Effector CD8-positive, alpha-beta T cell (primary cell): ENCODE data around the gene ENPP6.
"Not testable (repeated sequence)": the region's sequence is repeated elsewhere in the genome, so short reads cannot be mapped to it uniquely, and the experiment has no call there.

Source experiments
- DNase-seq: peaks from one replicate; lab custom pipeline; 2025; lab: John Stamatoyannopoulos, UW

ENPP6 gene

GRCh38 chr4:184059099-184059498 is 158.6 kb downstream of the ENPP6 start:
- no peak for DNase-seq

DNA sequence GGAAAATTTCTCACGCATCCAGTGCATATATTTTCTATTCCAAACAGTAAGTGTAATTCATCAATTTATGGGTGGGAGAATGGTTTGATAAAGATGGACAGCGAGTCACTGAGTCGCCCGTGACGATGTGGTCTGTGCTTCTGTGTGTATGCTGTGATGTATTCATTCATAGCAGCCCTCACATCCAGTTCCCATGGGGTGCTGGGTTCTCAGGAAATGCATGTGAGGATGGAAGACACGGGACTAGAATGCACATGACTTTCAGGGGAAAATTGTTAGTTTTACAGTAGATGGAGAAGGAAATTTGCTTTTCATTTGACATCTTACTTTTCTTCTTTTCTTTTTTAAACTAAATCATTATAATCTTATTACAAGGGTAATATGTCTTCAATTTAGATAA is 159.6 kb downstream of the ENPP6 start:
- DNase-seq = no peak

DNA sequence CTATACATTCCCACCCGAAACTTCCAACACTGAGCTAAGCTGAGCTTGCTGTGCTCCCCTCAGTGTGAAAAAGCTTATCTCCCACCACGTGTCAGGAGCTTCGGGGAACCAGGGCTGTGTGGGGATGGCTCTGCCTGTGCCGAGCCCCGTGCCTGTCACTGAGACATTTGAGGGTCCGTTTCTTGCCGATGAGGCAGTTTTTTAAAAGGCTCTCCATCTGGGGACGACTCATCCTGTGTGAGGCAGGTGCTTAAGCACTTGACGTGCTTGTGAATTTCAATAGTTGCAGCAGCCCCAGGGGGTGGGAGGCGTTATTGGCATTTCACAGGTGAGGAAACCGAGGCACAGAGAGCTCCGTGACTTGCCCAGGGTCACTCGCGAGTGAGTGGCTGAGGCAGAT is 160.8 kb downstream of the ENPP6 start:
- DNase-seq = no peak

GRCh38 chr4:184053434-184053833 is 164.2 kb downstream of the ENPP6 start:
- no peak for DNase-seq

- DNase-seq = no peak
These were observed 165.1 kb downstream of the ENPP6 start for GRCh38 chr4:184052616-184053015.

- DNase-seq = not testable (repeated sequence)
These were observed 166.4 kb downstream of the ENPP6 start for GRCh38 chr4:184051262-184051661.

DNA sequence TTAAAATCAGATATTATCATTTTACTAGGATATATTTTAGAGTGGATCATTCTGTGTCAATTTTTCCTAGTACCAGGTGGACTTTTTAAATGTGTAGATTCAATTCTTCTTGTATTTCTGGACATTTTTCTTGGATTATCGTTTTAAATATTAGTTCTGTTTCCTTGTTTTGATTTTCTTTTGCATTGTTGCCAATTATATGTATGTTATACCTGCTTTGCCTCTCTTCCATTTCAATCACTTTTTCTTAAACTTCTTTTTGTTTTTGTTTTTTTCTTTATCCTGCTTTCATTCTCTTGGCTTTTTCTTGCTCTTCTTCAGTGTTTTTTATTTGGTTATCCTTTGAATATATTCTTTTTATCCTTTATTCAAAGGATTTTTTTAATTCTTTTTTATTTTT is 171.5 kb downstream of the ENPP6 start:
- no peak for DNase-seq

DNA sequence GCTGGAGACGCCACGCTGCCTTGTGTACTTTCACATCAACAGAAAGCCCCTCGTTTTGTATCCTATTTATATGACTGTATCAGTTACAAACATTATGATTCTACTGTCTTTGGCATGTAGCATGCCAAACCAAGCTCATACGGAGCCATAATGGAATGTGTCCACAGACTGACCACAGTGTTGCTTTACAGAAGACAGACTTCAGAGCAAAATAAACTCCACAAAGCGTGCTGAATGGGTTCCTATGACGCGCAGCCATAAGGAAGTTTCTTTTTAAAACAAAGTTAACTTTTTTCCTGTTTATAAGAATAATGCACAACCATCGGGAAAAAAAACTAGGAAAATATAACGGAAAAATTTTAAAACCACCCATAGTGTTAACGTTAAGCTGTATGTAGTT is 176.5 kb downstream of the ENPP6 start:
- no peak for DNase-seq

DNA sequence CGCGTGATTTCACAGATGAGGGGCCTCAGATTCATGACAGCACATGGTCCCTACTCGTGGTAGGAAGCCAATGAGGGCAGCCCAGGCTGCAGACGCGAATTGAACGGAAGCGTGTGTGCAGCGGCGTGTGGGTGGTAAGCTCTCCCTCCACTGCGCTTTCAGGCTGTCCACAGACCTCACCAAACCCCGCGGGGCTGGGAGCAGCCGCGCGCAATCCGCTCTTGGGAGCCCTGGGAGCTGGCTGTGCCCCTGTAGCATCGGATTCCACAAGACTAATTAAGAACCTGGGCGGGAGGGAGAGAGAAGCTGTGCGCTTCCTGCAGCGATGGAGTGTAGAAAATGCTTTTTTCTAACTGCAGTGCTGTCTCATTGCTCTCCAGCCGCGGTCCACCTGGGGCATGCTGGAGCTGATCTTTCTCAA is 177.7 kb downstream of the ENPP6 start:
- no peak for DNase-seq
